Measurements from ENCODE around the gene XAGE5.
"Not testable (repeated sequence)": the region's sequence is repeated elsewhere in the genome, so short reads cannot be mapped to it uniquely, and the experiment has no call there.

The XAGE5 gene

GRCh38 chrX:52811065-52811625, at the start of gene XAGE5:
Gene XAGE5 (plus strand): TSS chrX:52811287. CDS start chrX:52812567, 1,280 bp downstream.
- DNase-seq (ENCODE audit: low read depth) = no peak

GRCh38 chrX:52765983-52766382, 45.1 kb upstream of the XAGE5 start:
- DNase-seq (ENCODE audit: low read depth) = not testable (repeated sequence)

DNA sequence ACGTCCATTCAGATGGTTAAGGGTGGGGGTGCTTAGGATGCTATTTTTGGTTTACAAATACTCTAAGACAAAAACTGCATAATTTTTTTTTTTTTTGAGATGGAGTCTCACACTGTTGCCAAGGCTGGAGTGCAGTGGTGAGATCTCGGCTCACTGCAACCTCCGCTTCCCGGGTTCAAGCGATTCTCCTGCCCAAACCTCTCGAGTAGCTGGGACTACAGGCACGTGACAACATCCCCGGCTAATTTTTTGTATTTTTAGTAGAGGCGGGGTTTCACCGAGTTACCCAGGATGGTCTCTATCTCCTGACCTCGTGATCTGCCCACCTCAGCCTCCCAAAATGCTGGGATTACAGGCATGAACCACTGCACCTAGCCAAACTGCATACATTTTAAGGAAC, 37.6 kb upstream of the XAGE5 start:
- not testable (repeated sequence) for DNase-seq (ENCODE audit: low read depth)

- DNase-seq (ENCODE audit: low read depth) = not testable (repeated sequence)
These were observed 13.8 kb upstream of the XAGE5 start, which contains the start of gene SPANXN5 for GRCh38 chrX:52797327-52797726. Gene SPANXN5 (minus strand): TSS chrX:52797427. CDS start chrX:52797348, 79 bp downstream.

GRCh38 chrX:52804876-52805275, 6.2 kb upstream of the XAGE5 start:
- not testable (repeated sequence) for DNase-seq (ENCODE audit: low read depth)

GRCh38 chrX:52819788-52820187, 8.7 kb downstream of the XAGE5 start:
- no peak for DNase-seq (ENCODE audit: low read depth)

DNA sequence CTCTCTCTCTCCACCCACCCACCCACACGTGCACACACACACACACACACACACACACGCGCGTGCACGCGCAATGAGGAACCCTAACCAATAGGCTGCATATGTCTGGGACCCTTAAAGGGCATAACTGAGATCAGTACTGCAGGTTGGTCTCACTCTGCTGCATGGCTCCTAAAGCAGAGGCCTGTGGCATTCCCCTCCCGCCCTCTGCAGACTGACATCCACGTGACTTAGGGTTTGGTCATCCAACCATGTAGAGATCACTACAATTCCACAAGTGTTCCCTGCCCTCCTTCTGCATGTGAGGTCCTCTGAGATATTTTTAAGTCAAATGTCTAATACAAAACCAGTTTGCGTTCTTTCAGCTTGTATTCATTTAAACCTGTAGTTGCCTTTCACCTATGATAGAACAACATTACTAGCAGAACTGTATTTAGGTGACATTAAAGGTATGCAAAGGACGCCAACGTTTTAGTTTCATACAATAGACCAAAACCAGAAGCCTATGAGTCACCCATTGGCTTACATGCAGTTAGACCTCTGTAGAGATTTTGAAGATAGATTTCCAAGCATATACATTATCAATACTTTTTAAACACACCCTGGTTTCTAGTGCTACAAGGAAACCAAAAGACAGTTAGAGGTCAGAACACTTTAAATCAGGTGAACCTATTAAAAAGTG, 10.1 kb downstream of the XAGE5 start:
- no peak for DNase-seq (ENCODE audit: low read depth)

GRCh38 chrX:52824608-52825007, 13.5 kb downstream of the XAGE5 start:
- no peak for DNase-seq (ENCODE audit: low read depth)

- no peak for DNase-seq (ENCODE audit: low read depth)
These were observed 19.5 kb downstream of the XAGE5 start for GRCh38 chrX:52830551-52830950.

DNA sequence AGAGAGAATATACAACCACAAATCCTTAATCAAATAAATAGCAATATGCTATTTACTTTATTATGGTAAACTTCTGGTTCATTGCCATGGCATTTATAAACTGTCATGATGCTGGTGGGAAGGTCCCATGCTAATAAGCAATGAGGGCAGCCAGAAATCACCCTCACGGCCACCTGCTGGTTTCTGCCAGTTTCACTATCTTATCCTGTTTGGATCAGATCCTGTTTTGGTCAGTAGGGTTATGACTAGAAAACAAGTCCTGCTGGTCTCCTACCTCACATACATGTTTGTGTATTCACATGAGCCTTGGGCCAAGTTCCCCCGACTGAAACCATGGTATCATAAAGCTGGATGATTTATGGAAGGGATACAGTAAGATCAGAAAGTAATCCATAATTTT, 28.1 kb downstream of the XAGE5 start:
- DNase-seq (ENCODE audit: low read depth) = no peak

DNA sequence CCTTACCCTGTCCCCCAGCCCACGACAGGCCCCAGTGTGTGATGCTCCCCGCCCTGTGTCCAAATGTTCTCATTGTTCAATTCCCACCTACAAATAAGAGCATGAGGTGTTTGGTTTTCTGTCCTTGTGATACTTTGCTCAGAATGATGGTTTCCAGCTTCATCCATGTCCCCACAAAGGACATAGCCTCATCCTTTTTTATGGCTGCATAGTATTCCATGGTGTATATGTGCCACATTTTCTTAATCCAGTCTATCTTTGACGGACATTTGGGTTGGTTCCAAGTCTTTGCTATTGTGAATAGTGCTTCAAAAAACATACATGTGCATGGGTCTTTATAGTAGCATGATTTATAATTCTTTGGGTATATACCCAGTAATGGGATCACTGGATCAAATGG, 32.5 kb downstream of the XAGE5 start:
- not testable (repeated sequence) for DNase-seq (ENCODE audit: low read depth)

GRCh38 chrX:52852110-52852860, 41.2 kb downstream of the XAGE5 start:
- DNase-seq (ENCODE audit: low read depth) = no peak

GRCh38 chrX:52856991-52857525, 46.0 kb downstream of the XAGE5 start:
- not testable (repeated sequence) for DNase-seq (ENCODE audit: low read depth)

- no peak for DNase-seq (ENCODE audit: low read depth)
These were observed 54.4 kb downstream of the XAGE5 start for GRCh38 chrX:52865343-52865998.

All from activated gamma-delta T cell treated with anti-CD3 and anti-CD28 coated beads, Interleukin-2, amount 50 U/mL, for 16 hours (primary cell).